CD14-positive monocyte (primary cell): ENCODE results near the gene IER5. TPM values are rescaled to one million over a fixed set of nuclear protein-coding genes. Genes with fewer than 3 reads are reported as not detected.

Experiments
- DNase-seq, 3 donors: peaks; one replicate each; pipeline ENCODE4 v3.0.0-alpha.2; 2011 to 2022
- H2AFZ ChIP-seq: 2 replicates; pipeline ENCODE4 v1.6.0; 2012; ENCODE audit warnings: mild to moderate bottlenecking, low read depth, low read length, inconsistent platforms; ENCODE audit not compliant: insufficient read depth, poor library complexity, severe bottlenecking
- H3K27ac ChIP-seq, 2 donors: 1 replicate in 1 of 2; 2 replicates in 1 of 2; pipeline ENCODE4 v1.5.1; 2012 to 2013; ENCODE audit warnings: low read length in 2 of 2, control low read depth in 1 of 2, inconsistent platforms in 1 of 2, low read depth in 1 of 2, mild to moderate bottlenecking in 1 of 2
- H3K27me3 ChIP-seq, 2 donors: one replicate each; pipeline versions ENCODE4 v1.6.0 to v1.6.1; 2011 to 2013; ENCODE audit warnings: low read length in 2 of 2; ENCODE audit not compliant: control insufficient read depth in 2 of 2, insufficient read depth in 2 of 2
- H3K36me3 ChIP-seq, 2 donors: replicated peaks in 1 of 2; 1 replicate in 1 of 2; 2 replicates in 1 of 2; pipeline versions ENCODE4 v1.5.1 to v1.6.1; 2012 to 2013; ENCODE audit warnings: low read length in 2 of 2, control low read depth in 1 of 2, inconsistent platforms in 1 of 2, mild to moderate bottlenecking in 1 of 2; ENCODE audit not compliant: insufficient read depth in 2 of 2, control insufficient read depth in 1 of 2
- H3K4me1 ChIP-seq, 2 donors: 1 replicate in 1 of 2; 2 replicates in 1 of 2; pipeline versions ENCODE4 v1.5.1 to v1.6.1; 2012 to 2013; ENCODE audit warnings: low read length in 2 of 2, control low read depth in 1 of 2, inconsistent platforms in 1 of 2, mild to moderate bottlenecking in 1 of 2, moderate library complexity in 1 of 2; ENCODE audit not compliant: insufficient read depth in 2 of 2, control insufficient read depth in 1 of 2
- H3K4me2 ChIP-seq: replicated peaks from 2 replicates; pipeline ENCODE3; 2012; ENCODE audit warnings: low read length, moderate library complexity, mild to moderate bottlenecking; ENCODE audit not compliant: poor library complexity, severe bottlenecking; ENCODE audit errors: extremely low read depth
- H3K4me3 ChIP-seq, 3 experiments: fragments of 200-600 bp in 1 of 3; sonication (generic) in 1 of 3; replicated peaks in 1 of 3; 1 replicate in 2 of 3; 2 replicates in 1 of 3; pipeline ENCODE4 v1.5.1; 2011 to 2013; ENCODE audit warnings: low read length in 3 of 3, mild to moderate bottlenecking in 3 of 3, control low read depth in 2 of 3, low read depth in 2 of 3, inconsistent platforms in 1 of 3, moderate library complexity in 1 of 3
- H3K79me2 ChIP-seq: 2 replicates; pipeline ENCODE4 v1.6.0; 2012; ENCODE audit warnings: mild to moderate bottlenecking, control low read depth, inconsistent platforms, low read length, moderate library complexity; ENCODE audit not compliant: insufficient read depth
- H3K9ac ChIP-seq: 2 replicates; pipeline ENCODE4 v1.6.0; 2017; ENCODE audit warnings: low read length, mild to moderate bottlenecking; ENCODE audit not compliant: insufficient read depth, poor library complexity, severe bottlenecking
- H3K9me3 ChIP-seq, 2 donors: replicated peaks in 1 of 2; 1 replicate in 1 of 2; 2 replicates in 1 of 2; pipeline versions ENCODE4 v1.5.1 to v1.6.1; 2012 to 2013; ENCODE audit warnings: low read length in 2 of 2, control low read depth in 1 of 2; ENCODE audit not compliant: control insufficient read depth in 1 of 2, insufficient read depth in 1 of 2
- H4K20me1 ChIP-seq: 2 replicates; pipeline ENCODE4 v1.6.0; 2012; ENCODE audit warnings: mild to moderate bottlenecking, low read length, control low read depth, moderate library complexity; ENCODE audit not compliant: insufficient read depth
- H3K27ac Mint-ChIP-seq, 7 donors: one replicate each; pipeline ENCODE4 v1.8.0; 2020; ENCODE audit warnings: mild to moderate bottlenecking in 7 of 7, mixed read lengths in 7 of 7, moderate library complexity in 6 of 7, inconsistent platforms in 2 of 7
- H3K27me3 Mint-ChIP-seq, 3 donors: one replicate each; pipeline ENCODE4 v1.8.0; 2021 to 2022; ENCODE audit warnings: low read depth in 3 of 3, mild to moderate bottlenecking in 3 of 3, mixed read lengths in 3 of 3, moderate library complexity in 3 of 3, inconsistent platforms in 1 of 3
- H3K36me3 Mint-ChIP-seq, 2 donors: one replicate each; pipeline ENCODE4 v1.8.0; 2020; ENCODE audit warnings: mixed read lengths in 2 of 2, inconsistent platforms in 1 of 2, mild to moderate bottlenecking in 1 of 2
- H3K4me1 Mint-ChIP-seq: one replicate; pipeline ENCODE4 v1.8.0; 2020; ENCODE audit warnings: mild to moderate bottlenecking, mixed read lengths
- H3K4me3 Mint-ChIP-seq, 2 donors: one replicate each; pipeline ENCODE4 v1.8.0; 2020; ENCODE audit warnings: mild to moderate bottlenecking in 2 of 2, mixed read lengths in 2 of 2, moderate library complexity in 1 of 2
- H3K9me3 Mint-ChIP-seq, 7 donors: one replicate each; pipeline ENCODE4 v1.8.0; 2020 to 2022; ENCODE audit warnings: mixed read lengths in 7 of 7, mild to moderate bottlenecking in 6 of 7, moderate library complexity in 6 of 7, inconsistent platforms in 2 of 7
- WGBS: methylation state at CpG from one replicate; pipeline ENCODE4 v1.1.5; 2013; ENCODE audit warnings: missing lambda C conversion rate; ENCODE audit not compliant: insufficient coverage; 5-methylcytosine and 5-hydroxymethylcytosine counted together
- intact Hi-C, 2 donors: fragments of 100-400 bp; cut with micrococcal nuclease; formaldehyde crosslinking; loops; one replicate each; pipeline versions ENCODE4 v1.15.0 to v1.15.1; 2023
- polyA plus RNA-seq, 3 donors: library from polyadenylated mRNA; depleted of rRNA in 1 of 3; unstranded in 2 of 3; stranded (reverse) in 1 of 3; fragments of 300-500 nt in 2 of 3; fragments of >200 nt in 1 of 3; fragmentation: Illumina TruSeq in 2 of 3; gene quantifications; 1 replicate in 2 of 3; 2 replicates in 1 of 3; pipeline ENCODE4 v1.2.3, GENCODE V29; 2012 to 2021
- TF ChIP-seq, protein P1 (sequence below): fragments of 200-600 bp; IDR thresholded peaks from one replicate; pipeline ENCODE4 v1.8.0; 2022; ENCODE audit warnings: antibody characterized with exemption, mild to moderate bottlenecking

Gene IER5
- polyA plus RNA-seq, 3 donors = 13.7 to 110 (median 29.0) TPM

DNA sequence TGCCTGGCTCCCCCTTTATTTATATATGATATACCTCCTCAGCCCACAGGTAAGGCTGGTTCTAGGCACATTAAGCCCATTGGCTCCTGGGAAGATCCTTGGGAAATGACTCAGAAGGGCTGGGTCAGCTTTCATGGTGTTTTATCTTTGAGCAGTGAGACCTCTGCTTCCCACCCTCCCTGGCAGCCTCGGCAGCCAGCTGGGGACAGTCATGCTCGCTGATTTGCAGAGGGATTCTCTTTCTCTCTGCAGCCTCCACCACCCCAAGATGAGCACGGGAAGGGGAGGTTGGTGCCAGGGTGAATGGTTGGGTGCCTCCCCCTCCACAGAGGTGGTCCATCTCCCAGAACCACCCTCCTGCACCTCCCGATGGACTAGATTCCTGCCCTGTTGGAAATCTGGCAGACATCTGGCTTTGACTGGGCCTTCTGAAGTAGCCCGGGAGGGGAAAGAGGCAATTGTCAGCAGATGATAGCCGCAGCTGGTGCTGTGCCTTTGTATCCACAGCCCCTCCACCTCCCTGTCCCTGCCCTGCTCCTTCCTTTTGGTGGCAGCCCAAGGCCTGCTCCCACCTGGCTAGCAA lies 24.6 kb downstream of the IER5 start:
- DNase-seq = no peak
- H3K4me1 Mint-ChIP-seq = peaks cover 34% of the 10 kb centered on the region
- no peak overlapping the region for H3K4me3 Mint-ChIP-seq
- Histone ChIP-seq H3K4me3 (peak overlapping the region in 1 of 3 experiments; percentile 2), H2AFZ (no peak overlapping the region), H3K9me3 (no peaks in the 10 kb centered on the region), H3K79me2 (no peaks in the 10 kb centered on the region), H3K27me3 (no peaks in the 10 kb centered on the region), H3K36me3 (no peaks in the 10 kb centered on the region), H3K4me2 (peak overlapping the region; percentile 0), H3K4me1 (peaks cover 20 to 24% of the 10 kb centered on the region in 2 donors), H4K20me1 (no peaks in the 10 kb centered on the region), H3K27ac (no peak overlapping the region), H3K9ac (no peak overlapping the region)
- peak overlapping the region in 2 of 7 donors; percentile 64 to 66 for H3K27ac Mint-ChIP-seq
- intact Hi-C loops = no loop called here
- peaks cover 0 to 3% of the 10 kb centered on the region in 2 donors for H3K36me3 Mint-ChIP-seq
- WGBS = 95% methylated on average over 4 of the region's 6 CpGs
- peaks cover 3 to 10% (median 5%) of the 10 kb centered on the region in 3 donors for H3K27me3 Mint-ChIP-seq
- H3K9me3 Mint-ChIP-seq = peaks cover 0 to 2% (median 0%) of the 10 kb centered on the region in 7 donors
- TF ChIP-seq, protein P1, sequence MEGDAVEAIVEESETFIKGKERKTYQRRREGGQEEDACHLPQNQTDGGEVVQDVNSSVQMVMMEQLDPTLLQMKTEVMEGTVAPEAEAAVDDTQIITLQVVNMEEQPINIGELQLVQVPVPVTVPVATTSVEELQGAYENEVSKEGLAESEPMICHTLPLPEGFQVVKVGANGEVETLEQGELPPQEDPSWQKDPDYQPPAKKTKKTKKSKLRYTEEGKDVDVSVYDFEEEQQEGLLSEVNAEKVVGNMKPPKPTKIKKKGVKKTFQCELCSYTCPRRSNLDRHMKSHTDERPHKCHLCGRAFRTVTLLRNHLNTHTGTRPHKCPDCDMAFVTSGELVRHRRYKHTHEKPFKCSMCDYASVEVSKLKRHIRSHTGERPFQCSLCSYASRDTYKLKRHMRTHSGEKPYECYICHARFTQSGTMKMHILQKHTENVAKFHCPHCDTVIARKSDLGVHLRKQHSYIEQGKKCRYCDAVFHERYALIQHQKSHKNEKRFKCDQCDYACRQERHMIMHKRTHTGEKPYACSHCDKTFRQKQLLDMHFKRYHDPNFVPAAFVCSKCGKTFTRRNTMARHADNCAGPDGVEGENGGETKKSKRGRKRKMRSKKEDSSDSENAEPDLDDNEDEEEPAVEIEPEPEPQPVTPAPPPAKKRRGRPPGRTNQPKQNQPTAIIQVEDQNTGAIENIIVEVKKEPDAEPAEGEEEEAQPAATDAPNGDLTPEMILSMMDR = no peak

DNA sequence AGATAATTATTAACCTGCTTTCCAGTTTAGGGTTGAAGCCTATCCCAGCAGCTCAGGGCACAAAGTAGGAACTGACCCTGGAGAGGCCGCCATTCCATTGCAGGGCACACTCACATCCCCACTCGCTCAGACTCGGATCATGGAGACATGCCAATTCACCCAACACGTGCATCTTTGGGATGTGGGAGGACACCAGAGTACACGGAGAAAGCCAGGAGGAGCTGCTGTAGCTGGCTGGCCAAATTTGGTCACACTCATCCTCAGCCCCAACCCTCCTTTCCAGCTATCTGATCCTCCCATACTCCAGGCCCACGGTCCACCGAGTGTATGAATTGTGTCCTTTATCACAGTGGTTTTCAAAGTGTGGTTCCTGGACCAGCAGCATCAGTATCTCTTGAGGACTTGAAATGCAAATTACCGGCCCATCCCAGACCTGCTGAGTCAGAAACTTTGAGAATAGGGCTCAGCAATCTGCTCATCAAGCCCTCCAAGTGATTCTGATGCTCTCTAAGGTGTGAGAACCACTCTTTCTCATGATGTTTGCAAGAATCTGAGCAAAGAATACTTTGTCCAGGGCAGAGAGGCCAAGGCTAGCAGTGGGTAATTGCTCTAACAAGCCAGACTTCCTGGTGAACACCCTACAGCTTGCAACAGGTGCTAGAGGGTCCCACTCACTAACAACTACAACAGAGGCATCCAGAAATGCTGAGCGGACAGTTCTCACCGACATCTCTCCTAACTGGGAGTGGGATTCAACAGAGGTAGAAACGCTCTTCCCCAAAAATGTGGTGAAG lies 26.3 kb downstream of the IER5 start:
- peaks cover 0 to 3% of the 10 kb centered on the region in 2 donors for H3K36me3 Mint-ChIP-seq
- Histone ChIP-seq H3K27me3 (no peaks in the 10 kb centered on the region), H3K9ac (no peak overlapping the region), H3K4me3 (no peak overlapping the region), H3K9me3 (no peaks in the 10 kb centered on the region), H3K4me1 (peaks cover 20 to 24% of the 10 kb centered on the region in 2 donors), H4K20me1 (no peaks in the 10 kb centered on the region), H3K79me2 (no peaks in the 10 kb centered on the region), H3K4me2 (no peak overlapping the region), H2AFZ (no peak overlapping the region), H3K27ac (no peak overlapping the region), H3K36me3 (no peaks in the 10 kb centered on the region)
- peaks cover 34% of the 10 kb centered on the region for H3K4me1 Mint-ChIP-seq
- TF ChIP-seq, protein P1 = no peak
- 92% methylated on average over 7 of the region's 11 CpGs for WGBS
- no peak for DNase-seq
- H3K27me3 Mint-ChIP-seq = peaks cover 0 to 7% (median 3%) of the 10 kb centered on the region in 3 donors
- no peak overlapping the region for H3K4me3 Mint-ChIP-seq
- peaks cover 0 to 2% (median 0%) of the 10 kb centered on the region in 7 donors for H3K9me3 Mint-ChIP-seq
- peak overlapping the region in 2 of 7 donors; percentile 50 to 58 for H3K27ac Mint-ChIP-seq
- intact Hi-C loops = no loop called here
